AG04450 (cell line): Measurements from ENCODE around the gene TAOK2. TPM values are rescaled to one million over a fixed set of nuclear protein-coding genes. Genes with fewer than 3 reads are reported as not detected.
"Not testable (repeated sequence)": the region's sequence is repeated elsewhere in the genome, so short reads cannot be mapped to it uniquely, and the experiment has no call there.

Experiments used
- CTCF ChIA-PET: fragments of 300-600, 350-600 bp; formaldehyde crosslinking; extraction: SDS; loops from one replicate; lab custom pipeline; 2022; ENCODE audit warnings: antibody characterized with exemption, inconsistent platforms; lab: Charles Lee
- POLR2A ChIA-PET: fragments of 350-600 bp; formaldehyde crosslinking; extraction: SDS; loops from one replicate; lab custom pipeline; 2021; ENCODE audit warnings: antibody characterized with exemption, inconsistent platforms; lab: Yijun Ruan, JAX
- DNase-seq: peaks from one replicate; pipeline ENCODE4 v3.0.0-alpha.2; 2011; ENCODE audit warnings: low read depth, low spot score
- H3K27ac ChIP-seq: one replicate; pipeline ENCODE4 v1.5.1; 2012; ENCODE audit warnings: low read depth, low read length, control low read depth
- H3K27me3 ChIP-seq: one replicate; pipeline ENCODE4 v1.6.0; 2012; ENCODE audit warnings: low read length; ENCODE audit not compliant: control insufficient read depth, insufficient read depth
- H3K4me3 ChIP-seq: 2 replicates; pipeline ENCODE4 v1.5.1; 2011; ENCODE audit warnings: mild to moderate bottlenecking, low read depth, low read length, control low read depth
- H3K9me3 ChIP-seq: 2 replicates; pipeline ENCODE4 v1.5.1; 2012; ENCODE audit warnings: low read length; ENCODE audit not compliant: control insufficient read depth, insufficient read depth
- CTCF ChIP-seq: IDR thresholded peaks from 2 replicates; pipeline ENCODE4 v1.5.1; 2011; ENCODE audit warnings: low read depth, low read length, control low read depth, inconsistent platforms
- polyA plus RNA-seq: library from polyadenylated mRNA; depleted of rRNA; stranded (reverse); fragments of >200 nt; gene quantifications from 2 replicates; pipeline ENCODE4 v1.2.3, GENCODE V29; 2011

The TAOK2 gene
- polyA plus RNA-seq, 1 experiment = 16.9 TPM

- peak overlapping the region; percentile 17; the same call in 1 of the 2 replicates for H3K4me3 ChIP-seq
- no peak for TF ChIP-seq CTCF
- DNase-seq = no peak
- H3K9me3 ChIP-seq = no peaks in the 10 kb centered on the region; the same call in 1 of the 2 replicates
- no peak overlapping the region for H3K27ac ChIP-seq
- peaks cover 56% of the 10 kb centered on the region for H3K27me3 ChIP-seq
- CTCF ChIA-PET = interaction anchor here (0.6 to 2.6 kb wide), 12 partner anchors 11 to 381 kb away, joined by 3 to 26 read pairs (median 4); partner anchors contain the start of gene SEZ6L2
- POLR2A ChIA-PET = interaction anchor here (0.7 kb wide), 1 partner anchor 21 kb away, joined by 3 read pairs; a partner anchor contains a TSS
These were observed 57.8 kb downstream of the TAOK2 start for GRCh38 chr16:30031477-30031918.

- Histone ChIP-seq H3K27me3 (peaks cover 49% of the 10 kb centered on the region), H3K9me3 (no peaks in the 10 kb centered on the region; the same call in 1 of the 2 replicates), H3K27ac (no peak overlapping the region), H3K4me3 (no peak overlapping the region)
- TF ChIP-seq CTCF = peak; percentile 84
- DNase-seq = no peak
- ChIA-PET POLR2A (interaction anchor here (0.7 kb wide), 2 partner anchors 21 to 714 kb away, joined by 3 to 8 read pairs; a partner anchor contains a TSS), CTCF (interaction anchor here (0.6 to 2.6 kb wide), 16 partner anchors 9 to 562 kb away, joined by 3 to 26 read pairs (median 4); partner anchors contain the start of genes C16orf92 and SEZ6L2)
These were observed 58.6 kb downstream of the TAOK2 start for GRCh38 chr16:30032083-30032819.

GRCh38 chr16:30033270-30033669 is 59.6 kb downstream of the TAOK2 start:
- Histone ChIP-seq H3K4me3 (no peak overlapping the region), H3K27me3 (peaks cover 44% of the 10 kb centered on the region), H3K9me3 (no peaks in the 10 kb centered on the region; the same call in 1 of the 2 replicates), H3K27ac (no peak overlapping the region)
- POLR2A ChIA-PET = no interaction called here
- TF ChIP-seq CTCF = no peak
- CTCF ChIA-PET = interaction anchor here (0.5 to 2.6 kb wide), 2 partner anchors 9 to 12 kb away, joined by 9 to 26 read pairs; no protein-coding TSS in a partner anchor
- no peak for DNase-seq

- peaks cover 5% of the 10 kb centered on the region for H3K27me3 ChIP-seq
- POLR2A ChIA-PET = no interaction called here
- no peak for TF ChIP-seq CTCF
- no peak overlapping the region for H3K4me3 ChIP-seq
- no peak for DNase-seq
- no peaks in the 10 kb centered on the region for H3K9me3 ChIP-seq
- CTCF ChIA-PET = interaction anchor here (0.6 to 5.2 kb wide), 2 partner anchors 8 to 341 kb away, joined by 3 to 26 read pairs; partner anchors contain the start of gene TLCD3B
- H3K27ac ChIP-seq = no peak overlapping the region
These were observed 66.6 kb downstream of the TAOK2 start for GRCh38 chr16:30040221-30040620.

GRCh38 chr16:30040690-30041089 is 67.0 kb downstream of the TAOK2 start:
- H3K4me3 ChIP-seq, DNase-seq, POLR2A ChIA-PET, H3K27ac ChIP-seq, H3K9me3 ChIP-seq, H3K27me3 ChIP-seq: not testable (repeated sequence)
- CTCF ChIA-PET = interaction anchor here (1.4 to 5.2 kb wide), 3 partner anchors 9 to 52 kb away, joined by 3 to 26 read pairs (median 5); partner anchors contain the start of gene TLCD3B
